Mesenchymal stem cell (in vitro differentiated cells and primary cell): ENCODE measurements around the gene ST3GAL5.
A peak's percentile ranks its signal among the peaks of the same experiment; 100 is the strongest.

Source experiments
- DNase-seq: peaks from one replicate; pipeline ENCODE4 v3.0.0-alpha.2; 2013
- H2AFZ ChIP-seq: one replicate; pipeline ENCODE4 v1.6.1; 2013; ENCODE audit warnings: low read depth, mild to moderate bottlenecking, control low read depth, inconsistent platforms, low read length, moderate library complexity
- H2AK5ac ChIP-seq: 2 replicates; pipeline ENCODE4 v1.6.1; 2013; ENCODE audit warnings: low read length, moderate library complexity, mild to moderate bottlenecking, inconsistent platforms; ENCODE audit not compliant: severe bottlenecking
- H2BK120ac ChIP-seq: one replicate; pipeline ENCODE4 v1.6.1; 2013; ENCODE audit warnings: low read depth, mild to moderate bottlenecking, inconsistent platforms, low read length, moderate library complexity
- H2BK12ac ChIP-seq, 2 experiments: one replicate each; pipeline ENCODE4 v1.6.1; 2013; ENCODE audit warnings: inconsistent platforms in 2 of 2, low read length in 2 of 2, mild to moderate bottlenecking in 2 of 2, moderate library complexity in 2 of 2, control low read depth in 1 of 2
- H2BK15ac ChIP-seq: one replicate; pipeline ENCODE4 v1.6.1; 2013; ENCODE audit warnings: mild to moderate bottlenecking, low read depth, inconsistent platforms; ENCODE audit not compliant: poor library complexity, severe bottlenecking
- H2BK5ac ChIP-seq: 2 replicates; pipeline ENCODE4 v1.6.1; 2013; ENCODE audit warnings: low read depth, mild to moderate bottlenecking, low read length, control low read depth, inconsistent platforms; ENCODE audit not compliant: poor library complexity, severe bottlenecking
- H3K14ac ChIP-seq, 2 experiments: one replicate each; pipeline ENCODE4 v1.6.1; 2013; ENCODE audit warnings: inconsistent platforms in 2 of 2, low read length in 2 of 2, control low read depth in 1 of 2, mild to moderate bottlenecking in 1 of 2, moderate library complexity in 1 of 2
- H3K18ac ChIP-seq, 2 experiments: one replicate each; pipeline ENCODE4 v1.6.1; 2013; ENCODE audit warnings: inconsistent platforms in 2 of 2, low read length in 2 of 2, control low read depth in 1 of 2, low read depth in 1 of 2, mild to moderate bottlenecking in 1 of 2
- H3K23ac ChIP-seq, 2 experiments: one replicate each; pipeline ENCODE4 v1.6.1; 2013; ENCODE audit warnings: inconsistent platforms in 2 of 2, low read length in 2 of 2, mild to moderate bottlenecking in 2 of 2, moderate library complexity in 2 of 2, control low read depth in 1 of 2
- H3K27ac ChIP-seq: 2 replicates; pipeline ENCODE4 v1.5.1; 2013; ENCODE audit warnings: mild to moderate bottlenecking, moderate library complexity, low read length, control low read depth, inconsistent platforms; ENCODE audit not compliant: poor library complexity, severe bottlenecking
- H3K27me3 ChIP-seq, 2 experiments: 2 replicates each; pipeline versions ENCODE4 v1.6.1 to v1.7.0; 2013; ENCODE audit warnings: low read length in 2 of 2, mild to moderate bottlenecking in 2 of 2, moderate library complexity in 2 of 2, control low read depth in 1 of 2, inconsistent platforms in 1 of 2; ENCODE audit not compliant: control insufficient read depth in 1 of 2, insufficient read depth in 1 of 2
- H3K36me3 ChIP-seq, 2 experiments: 2 replicates each; pipeline versions ENCODE4 v1.6.1 to v1.7.0; 2013; ENCODE audit warnings: low read length in 2 of 2, control low read depth in 1 of 2, inconsistent platforms in 1 of 2, low read depth in 1 of 2, mild to moderate bottlenecking in 1 of 2; ENCODE audit not compliant: insufficient read depth in 2 of 2, control insufficient read depth in 1 of 2
- H3K4ac ChIP-seq, 2 experiments: one replicate each; pipeline ENCODE4 v1.6.1; 2013; ENCODE audit warnings: inconsistent platforms in 2 of 2, low read length in 2 of 2, mild to moderate bottlenecking in 2 of 2, moderate library complexity in 2 of 2, control low read depth in 1 of 2, low read depth in 1 of 2
- H3K4me1 ChIP-seq: 2 replicates; pipeline ENCODE4 v1.6.1; 2013; ENCODE audit warnings: low read depth, low read length, control low read depth; ENCODE audit not compliant: control insufficient read depth, insufficient read depth
- H3K4me2 ChIP-seq: 2 replicates; pipeline ENCODE4 v1.6.1; 2013; ENCODE audit warnings: low read length, mild to moderate bottlenecking, inconsistent platforms; ENCODE audit not compliant: poor library complexity, severe bottlenecking
- H3K4me3 ChIP-seq, 2 experiments: 2 replicates each; pipeline versions ENCODE4 v1.5.1 to v1.7.0; 2013; ENCODE audit warnings: low read length in 2 of 2, mild to moderate bottlenecking in 2 of 2, control low read depth in 1 of 2, low read depth in 1 of 2; ENCODE audit not compliant: insufficient read depth in 1 of 2
- H3K79me1 ChIP-seq: replicated peaks from 2 replicates; pipeline ENCODE4 v1.6.1; 2013; ENCODE audit warnings: mild to moderate bottlenecking, control low read depth, low read length, inconsistent platforms; ENCODE audit not compliant: poor library complexity, severe bottlenecking
- H3K9ac ChIP-seq: 2 replicates; pipeline ENCODE4 v1.7.0; 2013; ENCODE audit warnings: mild to moderate bottlenecking, low read length, moderate library complexity
- H3K9me3 ChIP-seq: 2 replicates; pipeline ENCODE4 v1.7.0; 2013; ENCODE audit warnings: mild to moderate bottlenecking, low read length; ENCODE audit not compliant: control insufficient read depth
- H4K8ac ChIP-seq: one replicate; pipeline ENCODE4 v1.6.1; 2013; ENCODE audit warnings: inconsistent platforms, mild to moderate bottlenecking, low read length, moderate library complexity
- H4K91ac ChIP-seq: one replicate; pipeline ENCODE4 v1.6.1; 2013; ENCODE audit warnings: mild to moderate bottlenecking, low read length, inconsistent platforms
- WGBS: methylation state at CpG from one replicate; pipeline ENCODE4 v1.1.7; 2013; ENCODE audit warnings: mixed read lengths; 5-methylcytosine and 5-hydroxymethylcytosine counted together

Gene ST3GAL5

GRCh38 chr2:85826990-85827878 lies 61.6 kb downstream of the ST3GAL5 start:
- H3K27ac ChIP-seq, result no peak overlapping the region
- peak overlapping the region in 1 of 2 experiments; percentile 68 for H3K4me3 ChIP-seq
- no peak overlapping the region for H2BK120ac ChIP-seq
- no peak overlapping the region for H3K14ac ChIP-seq
- no peaks in the 10 kb centered on the region for H3K79me1 ChIP-seq
- no peak overlapping the region for H2BK5ac ChIP-seq
- no peaks in the 10 kb centered on the region for H3K9me3 ChIP-seq
- H3K4ac ChIP-seq, result no peak overlapping the region
- H4K8ac ChIP-seq, result peak overlapping the region; percentile 66
- no peak overlapping the region for H4K91ac ChIP-seq
- no peak overlapping the region for H2AFZ ChIP-seq
- no peaks in the 10 kb centered on the region for H3K27me3 ChIP-seq
- H2BK15ac ChIP-seq, result peak overlapping the region; percentile 53
- DNase-seq, result peak; percentile 73
- H3K23ac ChIP-seq, result no peak overlapping the region
- H3K4me1 ChIP-seq, result no peaks in the 10 kb centered on the region
- H2AK5ac ChIP-seq, result no peak overlapping the region
- 31% methylated on average over 20 of the region's 20 CpGs for WGBS
- H3K36me3 ChIP-seq, result no peaks in the 10 kb centered on the region
- peak overlapping the region; percentile 73 for H3K9ac ChIP-seq
- H3K18ac ChIP-seq, result no peak overlapping the region
- H3K4me2 ChIP-seq, result peak overlapping the region; percentile 17
- no peak overlapping the region for H2BK12ac ChIP-seq

GRCh38 chr2:85823951-85824350 lies 64.8 kb downstream of the ST3GAL5 start:
- WGBS, result 50% methylated on average over 2 of the region's 2 CpGs

GRCh38 chr2:85822766-85823165 lies 66.0 kb downstream of the ST3GAL5 start:
- no peak overlapping the region for H2BK15ac ChIP-seq

More at GRCh38 chr2:85823951-85824350, 64.8 kb downstream of the ST3GAL5 start:
- no peak for DNase-seq
- H2BK15ac ChIP-seq, result no peak overlapping the region
- no peaks in the 10 kb centered on the region for H3K9me3 ChIP-seq
- H2BK120ac ChIP-seq, result no peak overlapping the region
- no peak overlapping the region for H4K8ac ChIP-seq
- H3K18ac ChIP-seq, result no peak overlapping the region
- no peak overlapping the region for H3K4me2 ChIP-seq
- no peak overlapping the region for H2BK12ac ChIP-seq
- no peak overlapping the region for H3K9ac ChIP-seq
- H3K36me3 ChIP-seq, result no peaks in the 10 kb centered on the region
- H3K4ac ChIP-seq, result no peak overlapping the region
- H2AK5ac ChIP-seq, result no peak overlapping the region
- H3K27me3 ChIP-seq, result peaks cover 3 to 10% of the 10 kb centered on the region in 2 experiments
- no peak overlapping the region for H3K14ac ChIP-seq
- no peak overlapping the region for H2AFZ ChIP-seq
- no peaks in the 10 kb centered on the region for H3K4me1 ChIP-seq
- H3K4me3 ChIP-seq, result no peak overlapping the region
- no peak overlapping the region for H3K23ac ChIP-seq
- H2BK5ac ChIP-seq, result no peak overlapping the region
- H3K27ac ChIP-seq, result no peak overlapping the region
- H4K91ac ChIP-seq, result no peak overlapping the region
- H3K79me1 ChIP-seq, result no peaks in the 10 kb centered on the region

GRCh38 chr2:85819811-85820510 lies 68.8 kb downstream of the ST3GAL5 start:
- H3K4me2 ChIP-seq, result no peak overlapping the region
- H3K4me3 ChIP-seq, result no peak overlapping the region
- no peak overlapping the region for H3K9ac ChIP-seq
- H2BK5ac ChIP-seq, result no peak overlapping the region
- no peak overlapping the region for H2BK12ac ChIP-seq
- no peak overlapping the region for H4K91ac ChIP-seq
- H3K79me1 ChIP-seq, result no peaks in the 10 kb centered on the region
- H3K4ac ChIP-seq, result no peak overlapping the region
- H2BK120ac ChIP-seq, result no peak overlapping the region
- H3K18ac ChIP-seq, result no peak overlapping the region
- H3K23ac ChIP-seq, result no peak overlapping the region
- no peaks in the 10 kb centered on the region for H3K36me3 ChIP-seq
- H3K4me1 ChIP-seq, result no peaks in the 10 kb centered on the region
- H3K27me3 ChIP-seq, result peaks cover 10 to 28% of the 10 kb centered on the region in 2 experiments
- no peaks in the 10 kb centered on the region for H3K9me3 ChIP-seq
- DNase-seq, result no peak
- no peak overlapping the region for H3K14ac ChIP-seq
- no peak overlapping the region for H2BK15ac ChIP-seq
- H4K8ac ChIP-seq, result no peak overlapping the region
- H2AK5ac ChIP-seq, result no peak overlapping the region
- 84% methylated on average over 6 of the region's 6 CpGs for WGBS
- H3K27ac ChIP-seq, result no peak overlapping the region
- H2AFZ ChIP-seq, result no peak overlapping the region

More at GRCh38 chr2:85822766-85823165, 66.0 kb downstream of the ST3GAL5 start:
- Histone ChIP-seq H3K27me3 (peaks cover 6 to 18% of the 10 kb centered on the region in 2 experiments), H3K14ac (no peak overlapping the region), H3K79me1 (no peaks in the 10 kb centered on the region), H4K91ac (no peak overlapping the region), H2AK5ac (no peak overlapping the region), H3K9me3 (no peaks in the 10 kb centered on the region), H4K8ac (no peak overlapping the region), H3K23ac (no peak overlapping the region), H3K18ac (no peak overlapping the region), H2BK120ac (no peak overlapping the region), H3K4ac (no peak overlapping the region), H3K4me1 (no peaks in the 10 kb centered on the region), H2BK12ac (no peak overlapping the region), H3K27ac (no peak overlapping the region), H3K4me3 (no peak overlapping the region), H3K9ac (no peak overlapping the region), H3K4me2 (no peak overlapping the region), H3K36me3 (no peaks in the 10 kb centered on the region), H2AFZ (no peak overlapping the region), H2BK5ac (no peak overlapping the region)
- DNase-seq, result no peak
- WGBS, result 86% methylated on average over 3 of the region's 5 CpGs
